HepG2 (cell line): Measurements from ENCODE around the gene PARVA. TPM values are rescaled to one million over a fixed set of nuclear protein-coding genes. Genes with fewer than 3 reads are reported as not detected.

ENCODE experiments used
- ATAC-seq: fragments of 200-7000 bp; cut with Tn5 transposase; 3 replicates; pipeline ENCODE4 v1.9.1; 2020; ENCODE audit warnings: mild to moderate bottlenecking, moderate library complexity
- BruUV-seq: library from RNA; stranded (reverse); fragments of 400-500 nt; replicated peaks from 2 replicates; lab custom pipeline; 2021; lab: Mats Ljungman, UMichigan
- CTCF ChIA-PET: fragments of 300-600 bp; formaldehyde crosslinking; extraction: SDS; loops from one replicate; lab custom pipeline; 2021; ENCODE audit warnings: low total read pairs, inconsistent platforms, low intra/inter-chr PET ratio; lab: Yijun Ruan, JAX
- POLR2A ChIA-PET: fragments of 350-600 bp; sonication (Branson Sonifier 250); formaldehyde crosslinking; loops from one replicate; lab custom pipeline; 2020; ENCODE audit warnings: antibody characterized with exemption, inconsistent platforms; lab: Yijun Ruan, JAX
- DNase-seq: peaks from one replicate; pipeline ENCODE4 v3.0.0-alpha.2; 2015; ENCODE audit warnings: low spot score
- FAIRE-seq: peaks from 3 replicates; lab custom pipeline; 2011; peaks lifted over from hg19 to GRCh38; lab: Jason Lieb, UNC
- H2AFZ ChIP-seq: one replicate; pipeline ENCODE4 v1.6.1; 2011; ENCODE audit warnings: low read length, inconsistent platforms
- H3K27ac ChIP-seq: fragments of 300-600 bp; 3 replicates; pipeline ENCODE4 v1.8.0; 2011; ENCODE audit warnings: mixed run types, mild to moderate bottlenecking, mixed read lengths, low read length, inconsistent platforms; ENCODE audit not compliant: insufficient read depth; ENCODE audit errors: extremely low read length
- H3K27me3 ChIP-seq, 2 experiments: fragments of 200-600 bp in 1 of 2; 2 replicates in 1 of 2; 3 replicates in 1 of 2; pipeline versions ENCODE4 v1.6.0 to v1.8.0; 2011; ENCODE audit warnings: low read length in 2 of 2, mild to moderate bottlenecking in 2 of 2, moderate library complexity in 2 of 2, inconsistent platforms in 1 of 2; ENCODE audit not compliant: insufficient read depth in 2 of 2, control insufficient read depth in 1 of 2
- H3K36me3 ChIP-seq, 2 experiments: fragments of 200-600 bp in 1 of 2; replicated peaks in 1 of 2; 2 replicates in 1 of 2; 3 replicates in 1 of 2; pipeline versions ENCODE4 v1.5.1 to v1.8.0; 2011; ENCODE audit warnings: low read length in 2 of 2, inconsistent platforms in 1 of 2; ENCODE audit not compliant: insufficient read depth in 2 of 2, control insufficient read depth in 1 of 2
- H3K4me1 ChIP-seq: 2 replicates; pipeline ENCODE4 v1.5.1; 2012; ENCODE audit warnings: low read length, inconsistent platforms; ENCODE audit not compliant: insufficient read depth
- H3K4me2 ChIP-seq: 2 replicates; pipeline ENCODE4 v1.6.0; 2011; ENCODE audit warnings: low read depth, low read length, inconsistent platforms
- H3K4me3 ChIP-seq, 3 experiments: fragments of 200-600 bp in 1 of 3; sonication (generic), shearing (Covaris generic) in 1 of 3; replicated peaks in 1 of 3; 2 replicates each; pipeline ENCODE4 v1.5.1; 2011 to 2016; ENCODE audit warnings: low read length in 3 of 3, inconsistent platforms in 2 of 3, low read depth in 2 of 3, mild to moderate bottlenecking in 2 of 3, control low read depth in 1 of 3, mixed read lengths in 1 of 3; ENCODE audit not compliant: insufficient read depth in 1 of 3
- H3K79me2 ChIP-seq: one replicate; pipeline ENCODE4 v1.6.1; 2011; ENCODE audit warnings: low read length, inconsistent platforms; ENCODE audit not compliant: insufficient read depth
- H3K9ac ChIP-seq: 2 replicates; pipeline ENCODE4 v1.6.0; 2011; ENCODE audit warnings: mild to moderate bottlenecking, low read depth, low read length, inconsistent platforms; ENCODE audit not compliant: insufficient read depth
- H3K9me3 ChIP-seq: 2 replicates; pipeline ENCODE4 v1.5.1; 2012; ENCODE audit warnings: mild to moderate bottlenecking, low read length
- H4K20me1 ChIP-seq: 2 replicates; pipeline ENCODE4 v1.6.0; 2011; ENCODE audit warnings: inconsistent platforms, mild to moderate bottlenecking, low read length, moderate library complexity; ENCODE audit not compliant: insufficient read depth
- AHDC1 ChIP-seq: sonication (generic); formaldehyde crosslinking; IDR thresholded peaks from 2 replicates; pipeline ENCODE4 v1.5.1; 2020; ENCODE audit warnings: mild to moderate bottlenecking, missing genetic modification reagents, borderline replicate concordance
- CBFB ChIP-seq: sonication (generic); formaldehyde crosslinking; IDR thresholded peaks from 2 replicates; pipeline ENCODE4 v1.4.0; 2020; ENCODE audit warnings: missing genetic modification reagents
- DMAP1 ChIP-seq: IDR thresholded peaks from 2 replicates; pipeline ENCODE4 v1.6.1; 2016
- GABPB1 ChIP-seq: IDR thresholded peaks from 2 replicates; pipeline ENCODE4 v1.6.1; 2016; ENCODE audit warnings: mild to moderate bottlenecking, missing genetic modification reagents, moderate library complexity, missing compliant biosample characterization
- HINFP ChIP-seq: sonication (generic); formaldehyde crosslinking; IDR thresholded peaks from 2 replicates; pipeline ENCODE4 v1.4.0; 2020; ENCODE audit warnings: low read depth, mild to moderate bottlenecking, missing genetic modification reagents
- KLF9 ChIP-seq: IDR thresholded peaks from 2 replicates; pipeline ENCODE4 v1.6.1; 2016; ENCODE audit warnings: low read depth
- LRRFIP1 ChIP-seq: sonication (generic); formaldehyde crosslinking; conservative IDR thresholded peaks from 2 replicates; pipeline ENCODE4 v1.4.0; 2020; ENCODE audit warnings: missing genetic modification reagents
- MED1 ChIP-seq: sonication (generic); formaldehyde crosslinking; IDR thresholded peaks from 2 replicates; pipeline ENCODE4 v1.4.0; 2020; ENCODE audit warnings: missing genetic modification reagents
- PAWR ChIP-seq: sonication (generic); formaldehyde crosslinking; IDR thresholded peaks from 2 replicates; pipeline ENCODE4 v1.4.0; 2020; ENCODE audit warnings: missing genetic modification reagents, mild to moderate bottlenecking, borderline replicate concordance
- ZBTB8A ChIP-seq: sonication (generic); formaldehyde crosslinking; IDR thresholded peaks from 2 replicates; pipeline ENCODE4 v1.4.0; 2020; ENCODE audit warnings: mild to moderate bottlenecking, low read depth, missing genetic modification reagents, borderline replicate concordance
- ZNF468 ChIP-seq: sonication (generic); formaldehyde crosslinking; IDR thresholded peaks from 2 replicates; pipeline ENCODE4 v1.8.0; 2022; ENCODE audit warnings: mild to moderate bottlenecking, moderate library complexity, missing genetic modification reagents
- WGBS: methylation state at CpG from one replicate; pipeline ENCODE4 v1.1.6; 2017; ENCODE audit warnings: low lambda C conversion rate; 5-methylcytosine and 5-hydroxymethylcytosine counted together
- in situ Hi-C: cut with HindIII; loops from 2 replicates; pipeline ENCODE4 v1.10.0; 2017; ENCODE audit warnings: low pct_unique_long_range_greater_than_20kb; ENCODE audit not compliant: extremely low pct_ligation_motif_present
- intact Hi-C: fragments of 100-400 bp; cut with micrococcal nuclease; formaldehyde crosslinking; loops from one replicate; pipeline ENCODE4 v1.10.0; 2022; ENCODE audit not compliant: unreplicated experiment
- polyA plus RNA-seq, 8 experiments: library from polyadenylated mRNA; depleted of rRNA in 3 of 8; stranded (reverse) in 7 of 8; unstranded in 1 of 8; fragments of >200 nt; fragmentation: Illumina TruSeq in 4 of 8; extraction: Trizol in 4 of 8; gene quantifications; 2 replicates each; pipeline versions ENCODE4 v1.2.1 to v1.2.3, GENCODE V29; 2011 to 2016; ENCODE audit warnings: low read depth in 4 of 8, missing spikeins in 1 of 8, mixed read lengths in 1 of 8; ENCODE audit not compliant: insufficient read depth in 1 of 8
- total RNA-seq, 5 experiments: library from RNA; depleted of rRNA; stranded (reverse); fragments of >200 nt; fragmentation: Illumina TruSeq; extraction: Trizol; gene quantifications; 2 replicates each; pipeline ENCODE4 v1.2.3, GENCODE V29; 2016; ENCODE audit warnings: low read depth in 1 of 5

PARVA gene
- total and polyA plus RNA-seq, 2 of the 13 experiments (the other 11 are each of a cell fraction or from before 2014, with no cell fraction given): 5.9 to 9.1 TPM

- no peak overlapping the region for H3K9ac ChIP-seq
- POLR2A ChIA-PET: no interaction called here
- H3K9me3 ChIP-seq: no peaks in the 10 kb centered on the region
- WGBS: 73% methylated on average over 5 of the region's 5 CpGs
- H3K4me1 ChIP-seq: peaks cover 8% of the 10 kb centered on the region; the same call in 1 of the 2 replicates
- FAIRE-seq: no peak
- in situ Hi-C loops: no loop called here
- H4K20me1 ChIP-seq: no peaks in the 10 kb centered on the region
- CTCF ChIA-PET: no interaction called here
- BruUV-seq: no TSS peak
- H2AFZ ChIP-seq: no peak overlapping the region
- no peak for DNase-seq
- H3K79me2 ChIP-seq: no peaks in the 10 kb centered on the region
- ATAC-seq: no peak
- intact Hi-C loops: no loop called here
- H3K27ac ChIP-seq: no peak overlapping the region
- H3K36me3 ChIP-seq: no peaks in the 10 kb centered on the region
- no peak overlapping the region for H3K4me2 ChIP-seq
- no peak for TF ChIP-seq ZBTB8A (CRISPR knock-in tag)
- TF ChIP-seq AHDC1 (CRISPR knock-in tag): no peak
- no peak for TF ChIP-seq LRRFIP1 (CRISPR knock-in tag)
- TF ChIP-seq ZNF468 (CRISPR knock-in tag): no peak
- no peak for TF ChIP-seq HINFP
- TF ChIP-seq PAWR: no peak
- no peak for TF ChIP-seq KLF9 (CRISPR knock-in tag)
- TF ChIP-seq GABPB1 (CRISPR knock-in tag): no peak
- TF ChIP-seq MED1 (CRISPR knock-in tag): no peak
- no peak for TF ChIP-seq CBFB (CRISPR knock-in tag)
- no peak for TF ChIP-seq DMAP1 (CRISPR knock-in tag)
- H3K27me3 ChIP-seq: no peaks in the 10 kb centered on the region
- no peak overlapping the region for H3K4me3 ChIP-seq
Observed at GRCh38 chr11:12456651-12457579, 79.5 kb downstream of the PARVA start.
